AG04449 (cell line): ENCODE results near the gene SH3PXD2A.
"Not testable (repeated sequence)": the region's sequence is repeated elsewhere in the genome, so short reads cannot be mapped to it uniquely, and the experiment has no call there.

Experiments
- CTCF ChIA-PET: fragments of 350-600 bp; formaldehyde crosslinking; extraction: SDS; loops from one replicate; lab custom pipeline; 2021; ENCODE audit warnings: antibody characterized with exemption; lab: Yijun Ruan, JAX
- POLR2A ChIA-PET: fragments of 400-600, 350-600 bp; formaldehyde crosslinking; extraction: SDS; loops from one replicate; lab custom pipeline; 2020; ENCODE audit warnings: antibody characterized with exemption, inconsistent platforms; lab: Yijun Ruan, JAX
- DNase-seq: peaks from one replicate; pipeline ENCODE4 v3.0.0-alpha.2; 2010; ENCODE audit warnings: low read depth, low spot score
- H3K4me3 ChIP-seq: 2 replicates; pipeline ENCODE4 v1.5.1; 2011; ENCODE audit warnings: low read depth, mild to moderate bottlenecking, control low read depth, low read length
- TF ChIP-seq, protein P1 (sequence below): IDR thresholded peaks from one replicate; pipeline ENCODE4 v1.5.1; 2011; ENCODE audit warnings: mild to moderate bottlenecking, moderate library complexity, low read length, control low read depth, inconsistent platforms; ENCODE audit not compliant: insufficient read depth; ENCODE audit errors: missing control alignments

The SH3PXD2A gene

DNA sequence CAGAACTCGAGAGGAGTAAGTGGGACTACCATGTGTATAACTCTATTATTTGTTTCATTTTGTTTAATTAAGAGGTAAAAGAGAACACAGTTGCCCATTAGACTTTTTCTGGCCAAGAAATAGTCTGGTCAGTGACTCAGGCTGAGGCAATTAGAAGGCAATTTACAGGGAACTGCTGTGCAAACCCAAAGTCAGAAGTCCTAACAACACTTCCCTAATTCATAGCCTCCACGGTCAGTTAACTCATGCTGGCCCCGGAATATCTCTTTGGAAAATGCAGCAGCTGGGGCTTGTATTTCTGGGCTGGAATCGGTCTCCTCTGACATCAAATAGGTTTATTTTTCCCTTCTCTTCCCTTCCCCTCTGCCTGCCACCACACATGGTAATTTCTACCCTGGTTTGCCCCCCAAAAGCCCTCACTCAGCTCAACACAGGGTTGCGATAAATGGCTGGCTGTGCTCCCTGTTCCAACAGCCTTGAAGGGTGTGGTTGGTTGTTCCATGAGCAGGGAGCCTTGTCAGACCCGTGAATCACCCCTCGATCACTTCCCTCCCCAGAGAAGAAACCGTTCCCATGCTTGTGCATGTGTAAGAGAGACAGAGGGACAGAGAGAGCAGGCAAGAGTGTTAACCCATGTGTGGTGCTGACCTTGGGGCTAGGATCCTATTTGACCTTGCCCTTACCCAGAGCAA, 5.3 kb downstream of the SH3PXD2A start:
- peak; percentile 65 for DNase-seq
- TF ChIP-seq, protein P1, sequence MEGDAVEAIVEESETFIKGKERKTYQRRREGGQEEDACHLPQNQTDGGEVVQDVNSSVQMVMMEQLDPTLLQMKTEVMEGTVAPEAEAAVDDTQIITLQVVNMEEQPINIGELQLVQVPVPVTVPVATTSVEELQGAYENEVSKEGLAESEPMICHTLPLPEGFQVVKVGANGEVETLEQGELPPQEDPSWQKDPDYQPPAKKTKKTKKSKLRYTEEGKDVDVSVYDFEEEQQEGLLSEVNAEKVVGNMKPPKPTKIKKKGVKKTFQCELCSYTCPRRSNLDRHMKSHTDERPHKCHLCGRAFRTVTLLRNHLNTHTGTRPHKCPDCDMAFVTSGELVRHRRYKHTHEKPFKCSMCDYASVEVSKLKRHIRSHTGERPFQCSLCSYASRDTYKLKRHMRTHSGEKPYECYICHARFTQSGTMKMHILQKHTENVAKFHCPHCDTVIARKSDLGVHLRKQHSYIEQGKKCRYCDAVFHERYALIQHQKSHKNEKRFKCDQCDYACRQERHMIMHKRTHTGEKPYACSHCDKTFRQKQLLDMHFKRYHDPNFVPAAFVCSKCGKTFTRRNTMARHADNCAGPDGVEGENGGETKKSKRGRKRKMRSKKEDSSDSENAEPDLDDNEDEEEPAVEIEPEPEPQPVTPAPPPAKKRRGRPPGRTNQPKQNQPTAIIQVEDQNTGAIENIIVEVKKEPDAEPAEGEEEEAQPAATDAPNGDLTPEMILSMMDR = no peak
- POLR2A ChIA-PET = no interaction called here
- CTCF ChIA-PET = interaction anchor here (0.9 to 13.5 kb wide), 2 partner anchors 140 to 164 kb away, joined by 3 to 356 read pairs; no protein-coding TSS in a partner anchor
- H3K4me3 ChIP-seq = peak overlapping the region; percentile 16

DNA sequence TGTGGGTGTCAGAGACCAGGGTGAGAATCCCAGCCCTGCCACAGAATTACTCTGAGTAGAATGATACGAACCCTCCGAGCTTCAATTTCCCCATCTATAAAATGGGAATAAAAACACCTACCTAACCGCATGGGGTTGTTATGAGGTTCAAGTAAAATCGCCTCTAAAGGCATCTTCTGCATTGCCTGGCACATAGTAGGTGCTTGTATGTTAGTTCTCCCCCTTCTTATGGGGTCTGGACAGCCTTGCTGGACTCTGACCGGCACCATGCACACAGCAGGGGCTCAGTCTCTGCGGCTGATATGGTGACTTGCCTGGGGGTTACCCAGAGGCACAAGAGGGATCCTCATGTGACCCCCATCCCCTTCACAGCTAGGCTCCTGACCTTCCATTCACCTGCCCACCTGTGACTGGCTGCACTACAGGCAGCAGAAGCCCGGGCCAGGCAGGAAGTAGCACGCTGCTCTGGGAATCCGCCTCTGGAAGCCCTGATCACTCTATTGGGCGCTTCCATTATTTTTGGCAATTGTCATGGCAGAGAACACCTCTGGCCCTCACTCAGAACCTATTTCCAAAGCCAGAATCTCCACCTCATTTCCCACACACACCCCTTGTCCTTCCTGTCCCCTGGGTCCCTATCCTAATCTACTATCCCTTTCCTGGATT, 6.0 kb downstream of the SH3PXD2A start:
- TF ChIP-seq, protein P1 = no peak
- CTCF ChIA-PET = interaction anchor here (1.1 to 13.5 kb wide), 7 partner anchors 9 to 139 kb away, joined by 3 to 356 read pairs (median 3); no protein-coding TSS in a partner anchor
- H3K4me3 ChIP-seq = no peak overlapping the region
- no peak for DNase-seq
- POLR2A ChIA-PET = interaction anchor here (0.7 kb wide), 1 partner anchor 171 kb away, joined by 3 read pairs; no protein-coding TSS in a partner anchor

DNA sequence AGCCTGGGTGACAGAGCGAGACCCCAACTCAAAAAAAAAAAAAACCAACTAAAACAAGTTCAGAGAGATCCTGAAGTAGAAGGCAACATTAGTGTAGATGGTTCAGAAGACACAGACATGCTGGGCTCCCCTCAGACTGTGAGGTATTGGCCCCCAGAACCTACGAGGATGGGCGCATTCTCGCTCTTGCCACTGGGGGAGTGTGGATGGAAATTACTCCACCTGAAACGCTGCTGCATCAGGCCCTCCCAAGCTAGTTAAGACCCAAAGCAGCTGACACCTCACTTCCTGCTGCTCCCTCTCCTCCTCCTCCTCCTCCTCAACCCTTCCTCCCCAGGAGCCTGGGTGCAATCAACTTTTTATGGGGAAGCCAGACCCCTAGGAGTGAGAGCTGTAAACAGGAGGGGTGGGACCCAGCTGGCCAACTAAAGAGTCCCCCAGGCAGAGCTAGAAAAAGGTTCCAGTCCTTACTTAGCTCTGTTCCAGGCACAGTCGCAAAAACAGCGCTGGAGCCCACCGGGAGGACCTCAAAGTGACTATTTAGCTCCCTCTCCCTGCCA, 7.4 kb downstream of the SH3PXD2A start:
- ChIA-PET POLR2A (no interaction called here), CTCF (interaction anchor here (0.7 to 13.5 kb wide), 9 partner anchors 10 to 138 kb away, joined by 3 to 356 read pairs (median 3); no protein-coding TSS in a partner anchor)
- TF ChIP-seq, protein P1 = peak; percentile 36
- no peak overlapping the region for H3K4me3 ChIP-seq
- DNase-seq = no peak

DNA sequence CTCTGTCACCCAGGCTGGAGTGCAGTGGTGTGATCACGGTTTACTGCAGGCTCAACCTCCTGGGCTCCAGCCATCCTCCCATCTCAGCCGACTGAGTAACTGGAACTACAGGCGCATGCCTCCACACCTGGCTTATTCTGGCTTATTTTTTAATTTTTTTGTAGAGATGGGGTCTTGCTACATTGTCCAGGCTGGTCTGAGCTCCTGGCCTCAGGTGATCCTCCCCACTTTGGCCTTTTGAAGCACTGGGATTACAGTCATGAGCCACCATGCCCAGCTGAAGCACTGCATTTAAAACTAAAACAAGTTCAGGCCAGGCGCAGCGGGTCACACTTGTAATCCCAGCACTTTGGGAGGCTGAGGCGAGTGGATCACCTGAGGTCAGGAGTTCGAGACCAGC, 8.0 kb downstream of the SH3PXD2A start:
- POLR2A ChIA-PET = no interaction called here
- TF ChIP-seq, protein P1 = no peak
- CTCF ChIA-PET = interaction anchor here (1.0 to 13.5 kb wide), 4 partner anchors 11 to 137 kb away, joined by 3 to 356 read pairs (median 10); no protein-coding TSS in a partner anchor
- no peak overlapping the region for H3K4me3 ChIP-seq
- DNase-seq = no peak

DNA sequence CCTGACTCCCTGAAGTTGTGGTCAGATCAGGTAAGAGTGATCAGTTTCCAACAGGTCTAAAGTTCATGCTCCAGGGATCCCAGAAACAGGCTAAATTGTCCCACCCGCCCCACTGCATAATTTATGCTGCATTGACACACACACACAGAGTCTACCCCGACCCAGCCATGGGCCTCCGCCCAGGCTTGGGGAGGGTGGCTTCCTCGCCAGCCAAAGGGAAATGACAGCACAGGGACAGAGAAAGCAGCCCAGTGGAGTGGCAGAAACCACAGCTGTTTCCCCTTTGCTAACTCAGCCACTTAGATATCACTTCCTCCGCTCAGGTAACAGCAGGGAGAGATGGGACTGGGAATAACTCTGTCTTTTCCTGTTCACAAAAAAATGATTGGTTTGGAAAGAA, 9.4 kb downstream of the SH3PXD2A start:
- TF ChIP-seq, protein P1 = no peak
- H3K4me3 ChIP-seq = no peak overlapping the region
- ChIA-PET CTCF (interaction anchor here (1.4 to 13.5 kb wide), 2 partner anchors 11 to 136 kb away, joined by 4 to 356 read pairs; no protein-coding TSS in a partner anchor), POLR2A (no interaction called here)
- DNase-seq = no peak

DNA sequence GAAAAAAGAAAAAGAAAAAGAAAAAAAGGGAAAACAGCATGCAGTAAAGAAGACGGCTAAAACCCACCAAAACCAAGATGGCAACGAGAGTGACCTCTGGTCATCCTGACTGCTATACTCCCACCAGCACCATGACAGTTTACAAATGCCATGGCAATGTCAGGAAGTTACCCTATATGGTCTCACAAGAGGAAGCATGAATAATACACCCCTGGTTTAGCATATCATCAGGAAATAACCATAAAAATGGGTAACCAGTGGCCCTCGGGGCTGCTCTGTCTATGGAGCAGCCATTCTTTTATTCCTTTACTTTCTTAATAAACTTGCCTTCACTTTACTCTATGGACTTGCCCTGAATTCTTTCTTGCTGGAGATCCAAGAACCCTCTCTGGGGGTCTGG, 10.0 kb downstream of the SH3PXD2A start:
- CTCF ChIA-PET = interaction anchor here (1.4 kb wide), 1 partner anchor 12 kb away, joined by 4 read pairs; no protein-coding TSS in a partner anchor
- POLR2A ChIA-PET, H3K4me3 ChIP-seq: not testable (repeated sequence)

More for the DNA sequence above, 10.0 kb downstream of the SH3PXD2A start:
- DNase-seq = not testable (repeated sequence)
